GM19043 (cell line): Measurements from ENCODE around the gene IGFBP1.
"Not testable (repeated sequence)": the region's sequence is repeated elsewhere in the genome, so short reads cannot be mapped to it uniquely, and the experiment has no call there.

Experiments
- ATAC-seq: cut with Tn5 transposase; IDR thresholded peaks from one replicate; pipeline ENCODE4 v1.9.1; 2021; ENCODE audit warnings: low read depth; ENCODE audit not compliant: unreplicated experiment

The IGFBP1 gene

GRCh38 chr7:45888185-45888992 is at the start of gene IGFBP1:
Gene IGFBP1, plus strand, starts transcription at chr7:45888488. Its CDS starts 165 bp downstream, at chr7:45888653.
- ATAC-seq: no peak

- not testable (repeated sequence) for ATAC-seq
Measured at GRCh38 chr7:45838852-45839251, 49.4 kb upstream of the IGFBP1 start.

- not testable (repeated sequence) for ATAC-seq
Measured at GRCh38 chr7:45841926-45842717, 46.2 kb upstream of the IGFBP1 start.

- ATAC-seq: not testable (repeated sequence)
Measured at GRCh38 chr7:45846536-45846935, 41.8 kb upstream of the IGFBP1 start.

- ATAC-seq: not testable (repeated sequence)
Measured at GRCh38 chr7:45848734-45849133, 39.6 kb upstream of the IGFBP1 start.

- ATAC-seq: not testable (repeated sequence)
Measured at GRCh38 chr7:45852984-45853383, 35.3 kb upstream of the IGFBP1 start.

- not testable (repeated sequence) for ATAC-seq
Measured at GRCh38 chr7:45853491-45853890, 34.8 kb upstream of the IGFBP1 start.

GRCh38 chr7:45855680-45856079 is 32.6 kb upstream of the IGFBP1 start:
- not testable (repeated sequence) for ATAC-seq

GRCh38 chr7:45856888-45857287 is 31.4 kb upstream of the IGFBP1 start:
- ATAC-seq: not testable (repeated sequence)

- no peak for ATAC-seq
Measured at GRCh38 chr7:45863715-45864114, 24.6 kb upstream of the IGFBP1 start.

- ATAC-seq: no peak
Measured at GRCh38 chr7:45865594-45866410, 22.5 kb upstream of the IGFBP1 start.

GRCh38 chr7:45867471-45867870 is 20.8 kb upstream of the IGFBP1 start:
- ATAC-seq: no peak

- no peak for ATAC-seq
Measured at GRCh38 chr7:45869426-45869825, 18.9 kb upstream of the IGFBP1 start.

- ATAC-seq: no peak
Measured at GRCh38 chr7:45872116-45873034, 15.9 kb upstream of the IGFBP1 start.

GRCh38 chr7:45873035-45873354 is 15.3 kb upstream of the IGFBP1 start, which contains the start of gene CCDC201:
Gene CCDC201, minus strand, starts transcription at chr7:45873082. Its CDS starts 75 bp downstream, at chr7:45873007.
- no peak for ATAC-seq

GRCh38 chr7:45873355-45873754 is 14.9 kb upstream of the IGFBP1 start:
- ATAC-seq: no peak

GRCh38 chr7:45874408-45875131 is 13.7 kb upstream of the IGFBP1 start:
- ATAC-seq: no peak

- no peak for ATAC-seq
Measured at GRCh38 chr7:45876519-45876918, 11.8 kb upstream of the IGFBP1 start.
